ENCODE results near the gene RGS6.

RGS6 gene

DNA sequence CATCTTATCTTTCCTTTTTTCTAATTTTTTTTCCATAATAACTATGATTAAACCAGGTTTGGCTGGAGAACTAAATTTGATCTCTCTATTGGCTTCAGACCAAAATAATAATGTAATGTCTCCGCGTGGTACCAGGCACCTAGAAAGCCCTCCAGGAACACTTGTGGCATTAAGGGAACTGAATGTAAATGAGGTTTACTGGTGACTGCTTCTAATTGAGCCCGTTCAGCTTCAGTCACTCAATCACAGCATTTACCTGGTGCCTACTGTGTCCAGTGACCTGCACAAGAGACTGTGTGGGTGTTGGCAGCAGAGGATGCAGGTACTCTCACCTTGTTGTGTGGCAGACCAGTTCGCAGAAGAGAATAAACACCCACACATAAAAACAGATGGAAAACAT is 659.2 kb downstream of the RGS6 start:
- no peak overlapping the region for H3K4me3 ChIP-seq (replicated peaks in 1 of 2; ENCODE audit: low read depth in 2 of 2, low read length in 2 of 2)
- DNase-seq (ENCODE audit: low read depth in 2 of 2) = no peak
- TF ChIP-seq, protein P1, sequence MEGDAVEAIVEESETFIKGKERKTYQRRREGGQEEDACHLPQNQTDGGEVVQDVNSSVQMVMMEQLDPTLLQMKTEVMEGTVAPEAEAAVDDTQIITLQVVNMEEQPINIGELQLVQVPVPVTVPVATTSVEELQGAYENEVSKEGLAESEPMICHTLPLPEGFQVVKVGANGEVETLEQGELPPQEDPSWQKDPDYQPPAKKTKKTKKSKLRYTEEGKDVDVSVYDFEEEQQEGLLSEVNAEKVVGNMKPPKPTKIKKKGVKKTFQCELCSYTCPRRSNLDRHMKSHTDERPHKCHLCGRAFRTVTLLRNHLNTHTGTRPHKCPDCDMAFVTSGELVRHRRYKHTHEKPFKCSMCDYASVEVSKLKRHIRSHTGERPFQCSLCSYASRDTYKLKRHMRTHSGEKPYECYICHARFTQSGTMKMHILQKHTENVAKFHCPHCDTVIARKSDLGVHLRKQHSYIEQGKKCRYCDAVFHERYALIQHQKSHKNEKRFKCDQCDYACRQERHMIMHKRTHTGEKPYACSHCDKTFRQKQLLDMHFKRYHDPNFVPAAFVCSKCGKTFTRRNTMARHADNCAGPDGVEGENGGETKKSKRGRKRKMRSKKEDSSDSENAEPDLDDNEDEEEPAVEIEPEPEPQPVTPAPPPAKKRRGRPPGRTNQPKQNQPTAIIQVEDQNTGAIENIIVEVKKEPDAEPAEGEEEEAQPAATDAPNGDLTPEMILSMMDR (IDR thresholded peaks at IDR 0.05; ENCODE audit: low read depth, low read length) = no peak

DNA sequence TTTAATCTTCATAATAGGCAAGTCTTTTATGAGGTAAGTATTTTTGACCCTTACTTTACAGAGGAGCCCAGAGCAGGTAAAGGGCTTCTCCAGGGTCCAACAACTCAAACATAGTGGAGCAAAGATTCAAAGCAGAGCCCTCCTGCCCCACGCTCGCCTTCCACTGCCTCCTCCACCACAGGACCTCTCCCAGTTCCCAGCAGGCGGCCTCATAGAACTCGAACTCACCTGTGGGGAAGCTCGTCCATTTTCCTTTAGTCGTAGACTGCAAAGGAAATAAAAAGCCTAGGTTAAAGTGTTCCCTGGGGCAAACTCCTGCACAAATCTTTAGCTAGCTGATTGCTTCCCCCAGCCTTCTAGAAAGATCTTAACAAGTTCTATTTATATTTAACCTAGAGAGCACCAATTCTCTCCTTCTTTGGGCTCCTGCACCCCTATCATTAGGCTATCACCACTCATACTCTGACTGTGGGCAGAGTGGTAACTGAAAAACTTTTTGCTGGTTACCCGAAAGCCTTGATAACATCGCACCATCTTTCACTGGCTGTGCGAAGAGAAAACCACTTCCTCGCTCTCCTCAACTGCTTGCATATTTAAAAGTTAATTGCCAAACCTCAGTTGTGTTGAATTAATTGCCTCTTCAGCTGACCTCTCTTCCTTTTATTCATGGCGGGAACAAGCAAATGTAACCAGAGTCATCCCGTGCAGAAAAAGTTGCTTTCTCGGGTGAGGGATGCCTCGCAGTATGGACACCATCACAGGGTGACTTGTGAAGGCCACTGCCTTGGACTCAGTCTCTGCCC is 662.1 kb downstream of the RGS6 start:
- no peak overlapping the region for H3K4me3 ChIP-seq (replicated peaks in 1 of 2; ENCODE audit: low read depth in 2 of 2, low read length in 2 of 2)
- TF ChIP-seq, protein P1 (IDR thresholded peaks at IDR 0.05; ENCODE audit: low read depth, low read length) = no peak
- no peak for DNase-seq (ENCODE audit: low read depth in 2 of 2)

DNA sequence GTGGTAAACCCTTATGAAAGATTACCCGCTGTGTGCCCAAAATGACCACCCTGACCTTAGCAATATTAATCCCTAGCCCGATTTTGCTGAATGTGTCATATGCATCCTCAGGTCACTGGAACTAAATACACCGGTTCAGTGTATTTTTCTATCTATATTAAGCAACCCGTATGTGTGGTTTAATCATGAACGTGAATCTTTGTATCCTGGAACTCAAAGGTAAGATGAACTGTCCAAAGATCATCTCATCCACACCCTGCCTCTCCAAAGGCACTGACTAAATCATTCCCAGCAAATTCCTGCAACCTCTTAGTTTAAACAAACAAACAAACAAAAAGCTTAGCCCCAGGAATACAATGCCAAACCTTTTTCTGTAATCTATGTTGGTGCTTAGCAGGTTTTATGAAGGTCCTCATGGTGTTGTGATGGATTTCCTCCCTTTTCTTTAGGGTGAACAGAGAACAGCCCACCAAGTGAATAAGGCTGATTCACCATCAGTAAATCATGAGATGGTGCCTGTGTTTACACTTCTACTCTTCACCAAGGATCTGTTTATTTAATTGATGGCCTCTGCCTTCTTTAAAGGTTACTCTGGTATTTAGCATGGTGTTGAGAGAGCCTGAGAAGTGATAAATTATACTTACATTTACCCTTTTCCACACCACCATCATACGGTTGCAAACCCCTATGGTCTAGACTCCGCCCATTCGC is 663.1 kb downstream of the RGS6 start:
- no peak overlapping the region for H3K4me3 ChIP-seq (replicated peaks in 1 of 2; ENCODE audit: low read depth in 2 of 2, low read length in 2 of 2)
- TF ChIP-seq, protein P1 (IDR thresholded peaks at IDR 0.05; ENCODE audit: low read depth, low read length) = no peak
- no peak for DNase-seq (ENCODE audit: low read depth in 2 of 2)

- TF ChIP-seq, protein P1 (IDR thresholded peaks at IDR 0.05; ENCODE audit: low read depth, low read length) = no peak
- no peak overlapping the region for H3K4me3 ChIP-seq (replicated peaks in 1 of 2; ENCODE audit: low read depth in 2 of 2, low read length in 2 of 2)
- no peak for DNase-seq (ENCODE audit: low read depth in 2 of 2)
Measured at GRCh38 chr14:72597252-72598233, 665.3 kb downstream of the RGS6 start.

DNA sequence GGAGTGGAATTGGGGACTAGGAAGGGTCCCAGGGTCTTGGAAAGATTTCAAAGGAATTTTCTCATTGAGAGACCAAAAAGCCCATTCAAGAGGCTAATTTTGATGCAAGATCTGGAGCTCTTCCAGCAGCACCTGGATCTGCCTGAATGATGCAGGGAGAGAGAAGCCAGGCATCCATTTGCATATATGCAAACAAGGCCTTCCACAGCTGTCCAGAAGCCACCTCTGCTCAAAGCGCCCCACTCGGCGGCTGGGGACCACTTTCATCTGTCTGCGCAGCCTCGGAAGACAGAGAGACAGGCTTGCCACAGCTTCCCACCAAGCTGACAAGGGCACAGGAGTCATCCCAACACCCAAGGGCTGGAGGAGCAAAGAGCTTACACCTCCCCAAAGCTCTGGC is 666.1 kb downstream of the RGS6 start:
- TF ChIP-seq, protein P1 (IDR thresholded peaks at IDR 0.05; ENCODE audit: low read depth, low read length) = no peak
- no peak for DNase-seq (ENCODE audit: low read depth in 2 of 2)

More for the DNA sequence above, 666.1 kb downstream of the RGS6 start:
- no peak overlapping the region for H3K4me3 ChIP-seq (replicated peaks in 1 of 2; ENCODE audit: low read depth in 2 of 2, low read length in 2 of 2)
